Measurements from ENCODE around the gene ALKBH5.

DNA sequence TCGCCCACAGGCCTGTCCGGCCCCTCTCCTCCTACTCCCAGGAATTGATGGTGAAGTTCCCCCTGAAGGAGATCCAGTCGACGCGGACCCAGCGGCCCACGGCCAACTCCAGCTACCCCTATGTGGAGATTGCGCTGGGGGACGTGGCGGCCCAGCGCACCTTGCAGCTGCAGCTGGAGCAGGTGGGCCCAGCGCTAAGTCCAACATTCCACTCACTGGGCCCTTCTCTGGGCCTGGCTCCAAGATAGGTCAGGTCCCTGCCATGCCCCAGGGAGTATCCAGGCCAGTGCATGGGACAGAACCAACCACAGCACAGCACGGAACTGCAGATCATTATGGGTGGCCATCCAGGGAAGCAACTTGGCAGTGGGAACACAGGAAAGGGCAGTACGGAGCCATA is 9.9 kb upstream of the ALKBH5 start:
- no peak for TF ChIP-seq CTCF (IDR thresholded peaks at IDR 0.05; ENCODE audit: insufficient read depth, low read depth, low read length)
- no peak for TF ChIP-seq EZH2 (IDR thresholded peaks at IDR 0.05; ENCODE audit: insufficient read depth, low read length)
